GM19467 (cell line): ENCODE measurements around the gene FAM3B.

ENCODE experiments used
- ATAC-seq: cut with Tn5 transposase; IDR thresholded peaks from one replicate; pipeline ENCODE4 v1.9.1; 2021; ENCODE audit warnings: mild to moderate bottlenecking, moderate library complexity; ENCODE audit not compliant: unreplicated experiment

The FAM3B gene

DNA sequence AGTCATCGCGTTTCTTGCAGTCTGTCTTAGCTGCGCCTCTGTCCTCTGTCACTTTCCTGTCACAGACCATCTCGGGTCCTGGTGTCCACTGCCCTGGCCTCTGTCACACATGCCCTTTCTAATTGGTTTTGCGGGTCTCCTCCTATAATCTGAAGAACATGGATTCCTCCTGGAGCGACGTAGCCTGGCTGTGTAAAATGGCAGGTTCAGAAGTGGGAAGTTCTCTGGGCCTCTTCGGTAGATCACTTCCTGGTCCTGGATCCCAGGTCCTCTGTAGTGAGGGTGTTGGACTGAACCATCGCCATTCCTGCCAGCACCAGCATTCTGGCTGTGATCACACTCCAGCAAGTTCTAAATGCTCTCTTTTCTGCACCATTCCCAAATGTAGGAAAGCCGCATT, 857 bp downstream of the FAM3B start:
- no peak for ATAC-seq

DNA sequence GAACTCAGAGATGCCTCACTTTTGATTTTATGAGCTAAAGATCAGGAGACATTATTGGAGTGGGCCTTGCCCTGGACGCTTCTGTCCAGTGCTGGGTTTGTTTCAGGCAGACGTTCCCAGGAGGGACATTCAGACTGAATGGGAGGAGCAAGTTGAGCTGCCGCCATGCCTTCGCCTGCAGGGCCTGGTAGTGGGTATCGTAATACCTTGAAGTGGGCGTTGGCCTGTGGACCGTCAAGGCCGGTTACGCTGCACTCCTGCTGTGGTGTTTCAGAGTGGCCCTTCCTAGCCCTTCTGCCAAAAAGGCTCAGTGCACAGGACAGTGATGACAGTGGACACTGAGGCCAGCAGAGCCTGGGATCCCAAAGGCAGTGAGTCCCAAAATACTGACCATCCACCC, 1.6 kb downstream of the FAM3B start:
- ATAC-seq = no peak

DNA sequence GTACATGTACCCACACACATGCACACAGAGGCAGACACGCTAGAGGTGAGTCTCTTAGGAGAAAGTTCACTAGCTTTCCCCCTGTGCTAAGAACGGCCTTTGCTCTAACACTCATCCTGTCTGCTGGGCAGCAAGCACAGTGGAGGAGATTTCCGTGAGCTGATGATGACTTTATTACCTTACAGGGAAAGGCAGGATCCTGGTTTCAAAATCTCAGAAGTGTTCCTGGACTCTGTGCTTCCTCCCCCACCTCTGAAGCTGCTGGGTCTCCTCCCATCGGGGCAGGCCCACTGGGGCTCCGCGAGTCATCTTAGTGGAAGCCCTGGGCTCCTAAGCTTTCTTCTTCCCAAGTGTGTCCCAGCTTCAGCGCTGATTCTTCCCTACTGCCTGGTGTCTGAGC, 2.7 kb downstream of the FAM3B start:
- ATAC-seq = no peak

DNA sequence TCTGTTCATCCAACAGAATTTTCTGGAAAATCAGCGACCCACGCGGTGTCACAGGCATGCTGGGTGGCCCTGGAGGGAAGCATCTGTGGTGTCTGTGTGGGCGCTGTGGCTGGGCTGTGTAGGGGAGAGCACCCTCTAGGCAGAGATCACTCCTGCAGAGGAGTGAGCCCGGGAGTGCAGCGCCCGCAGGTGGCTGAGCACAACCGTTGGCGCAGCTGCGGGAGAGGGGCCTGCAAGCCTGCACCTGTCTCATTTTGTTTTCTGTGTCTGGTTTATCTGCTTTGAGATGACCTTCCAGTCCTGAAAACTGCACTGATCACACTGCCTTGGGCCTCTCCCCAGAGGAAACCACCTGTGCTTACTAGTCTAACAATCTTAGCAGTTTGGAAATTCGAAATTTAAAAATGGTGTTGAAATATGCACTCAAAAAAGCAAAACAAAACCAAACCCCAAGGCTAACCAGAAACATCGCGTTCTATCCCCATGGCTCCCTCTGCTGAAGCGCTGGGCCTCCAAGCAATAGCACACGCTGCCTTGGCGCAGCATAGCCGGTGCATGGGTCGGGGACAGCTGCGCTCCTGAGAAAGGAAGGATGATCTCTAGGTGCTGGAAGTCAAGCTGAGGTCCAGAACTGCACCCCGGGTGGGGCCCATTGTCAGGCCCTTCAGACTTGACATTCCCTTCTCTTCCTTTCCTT, 4.8 kb downstream of the FAM3B start:
- no peak for ATAC-seq

DNA sequence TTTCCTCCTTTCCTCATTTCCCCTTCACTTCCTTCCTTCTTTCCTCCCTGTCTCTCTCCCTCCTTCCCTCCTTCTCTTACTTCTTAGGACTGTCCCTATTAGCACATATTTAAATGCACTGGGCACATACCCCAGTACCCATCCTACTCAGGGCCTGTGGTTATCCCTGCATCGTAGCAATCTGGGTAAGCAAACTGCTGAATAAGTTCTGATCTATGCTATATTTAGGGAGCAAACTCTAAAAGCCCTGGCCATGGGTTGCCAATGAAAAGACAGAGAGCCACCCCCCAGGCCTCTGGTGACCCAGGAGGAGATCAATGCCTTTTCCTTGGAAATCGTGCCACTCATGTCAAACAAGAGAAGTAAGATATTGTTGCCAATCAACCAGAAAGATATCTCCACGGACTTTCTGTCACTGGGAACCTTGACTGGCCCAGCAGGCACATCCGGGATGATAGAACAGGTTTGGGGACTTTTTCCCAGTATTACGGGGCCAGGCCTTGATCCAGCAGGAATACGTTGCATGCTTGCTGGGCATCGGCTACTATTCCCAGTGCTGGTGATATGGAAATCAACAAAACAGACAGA, 5.4 kb downstream of the FAM3B start:
- ATAC-seq = no peak

DNA sequence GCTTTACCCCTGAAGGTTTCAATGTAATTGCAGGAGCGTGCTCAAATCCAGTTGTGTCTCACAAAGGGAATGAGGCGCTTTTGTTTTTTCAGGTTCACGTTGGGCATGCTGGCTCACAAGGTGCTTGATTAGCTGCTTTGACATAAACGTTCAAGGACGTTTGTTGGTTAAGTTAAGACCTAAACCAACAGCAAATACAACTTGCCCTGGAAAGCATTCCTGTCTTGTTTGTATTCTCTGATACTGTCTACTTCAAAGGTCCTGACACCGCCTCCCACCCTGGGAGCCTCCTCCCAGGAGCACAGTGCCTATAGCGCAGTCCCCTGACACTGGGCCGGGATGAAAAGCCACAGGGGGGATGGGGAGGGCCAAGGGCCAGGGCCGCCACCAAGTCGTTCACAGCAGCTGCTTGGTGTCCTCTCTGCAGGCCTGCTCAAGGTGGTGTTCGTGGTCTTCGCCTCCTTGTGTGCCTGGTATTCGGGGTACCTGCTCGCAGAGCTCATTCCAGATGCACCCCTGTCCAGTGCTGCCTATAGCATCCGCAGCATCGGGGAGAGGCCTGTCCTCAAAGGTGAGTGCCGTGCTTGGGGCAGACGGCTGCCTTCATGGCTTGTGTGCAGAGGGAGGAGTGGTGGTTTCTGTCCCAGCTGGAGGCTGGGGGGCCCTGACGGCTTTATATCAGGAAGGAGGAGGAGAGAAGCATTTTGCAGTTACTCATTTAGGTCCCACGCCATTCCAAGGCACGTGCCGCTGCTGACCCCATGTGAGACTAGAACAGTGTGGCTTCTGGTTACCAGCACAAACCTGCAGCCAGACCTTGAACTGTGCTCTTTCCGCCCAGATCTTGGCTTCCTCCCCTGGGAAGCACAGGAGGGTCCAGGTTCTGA, 6.1 kb downstream of the FAM3B start:
- no peak for ATAC-seq

DNA sequence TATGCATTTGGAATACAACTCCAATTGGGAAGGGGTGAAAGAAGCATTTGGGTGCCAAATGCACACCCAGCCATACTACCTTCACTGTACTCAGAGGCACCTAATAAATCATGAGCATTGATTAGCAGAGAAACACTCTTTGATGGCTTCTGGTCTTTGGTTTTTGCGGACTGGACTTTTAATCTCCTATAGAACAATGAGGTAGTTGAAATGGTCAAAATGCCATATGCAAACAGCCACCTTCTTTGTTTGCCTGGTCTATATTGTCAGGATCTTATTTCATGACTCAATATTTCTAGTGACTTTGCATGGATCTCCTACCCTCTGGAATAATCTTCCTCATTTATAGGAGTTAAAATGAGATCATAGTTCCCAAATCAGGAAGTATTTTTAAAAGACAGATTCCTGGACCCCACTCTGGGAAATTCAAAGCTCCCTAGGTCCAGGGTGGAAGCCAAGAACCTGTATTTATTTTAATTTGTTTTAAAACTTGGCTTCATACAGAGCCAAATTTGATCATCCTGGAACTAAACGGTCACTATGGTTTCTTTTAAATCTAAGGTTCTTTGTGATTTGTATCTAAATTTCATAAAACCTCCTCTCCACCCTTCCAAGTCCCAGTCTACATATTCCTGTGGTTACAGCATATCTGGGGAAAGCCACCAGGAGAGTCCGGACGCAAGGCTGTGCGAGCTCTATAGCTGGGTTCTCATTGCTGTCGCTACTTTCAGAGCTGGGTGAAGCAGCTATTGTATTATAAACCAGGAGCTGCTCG, 8.7 kb downstream of the FAM3B start:
- no peak for ATAC-seq

DNA sequence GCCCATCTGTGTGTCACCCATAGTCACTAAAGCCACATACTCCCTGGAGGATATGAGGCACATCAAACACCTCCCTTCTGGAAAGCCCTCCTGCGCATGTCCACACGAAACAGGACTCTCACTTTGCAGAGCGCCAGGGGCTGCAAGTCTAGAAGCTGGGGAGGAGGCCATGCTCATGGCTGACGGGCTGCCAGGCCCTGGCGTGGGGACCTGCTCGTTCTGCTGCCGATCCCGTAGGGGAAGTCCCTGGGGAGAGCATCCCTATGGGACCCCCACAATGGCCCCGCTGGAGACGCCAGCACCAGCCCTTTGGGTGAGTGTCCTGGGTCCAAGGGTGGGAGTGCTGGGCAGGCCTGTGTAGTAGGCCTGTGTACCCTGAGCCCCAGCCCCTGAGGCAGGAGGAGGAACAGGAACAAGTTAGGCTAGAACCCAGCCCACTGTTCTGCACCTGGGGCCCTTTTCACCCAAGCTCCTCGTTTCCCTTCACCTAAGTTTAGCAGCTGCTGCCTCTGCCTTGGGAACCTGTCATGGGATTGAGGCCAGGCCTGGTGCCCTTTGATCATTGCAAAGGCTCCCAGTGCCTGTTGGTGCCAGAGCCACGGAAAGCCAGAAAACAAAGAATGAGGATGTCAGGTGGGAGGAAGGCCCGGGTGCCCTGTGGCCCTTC, 9.9 kb downstream of the FAM3B start:
- no peak for ATAC-seq

DNA sequence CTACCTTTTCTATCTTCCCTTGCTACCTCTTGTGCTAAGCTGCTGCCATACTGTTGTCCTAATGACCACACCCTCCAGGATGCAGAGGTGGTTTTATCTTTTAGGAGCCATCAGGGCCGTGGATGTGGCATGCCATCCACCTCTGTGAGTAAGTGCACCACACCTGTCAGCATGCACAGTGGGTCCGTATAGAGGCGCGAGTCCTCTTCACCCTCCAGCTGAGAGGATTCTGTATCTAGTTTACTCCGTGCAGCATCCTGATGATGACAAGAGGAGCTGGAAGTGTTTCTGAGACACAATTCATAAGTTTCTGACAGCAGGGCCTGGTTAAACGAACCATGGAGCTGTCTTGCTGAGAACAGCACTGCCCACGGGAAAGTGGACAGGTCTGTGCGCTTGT, 11.2 kb downstream of the FAM3B start:
- no peak for ATAC-seq

DNA sequence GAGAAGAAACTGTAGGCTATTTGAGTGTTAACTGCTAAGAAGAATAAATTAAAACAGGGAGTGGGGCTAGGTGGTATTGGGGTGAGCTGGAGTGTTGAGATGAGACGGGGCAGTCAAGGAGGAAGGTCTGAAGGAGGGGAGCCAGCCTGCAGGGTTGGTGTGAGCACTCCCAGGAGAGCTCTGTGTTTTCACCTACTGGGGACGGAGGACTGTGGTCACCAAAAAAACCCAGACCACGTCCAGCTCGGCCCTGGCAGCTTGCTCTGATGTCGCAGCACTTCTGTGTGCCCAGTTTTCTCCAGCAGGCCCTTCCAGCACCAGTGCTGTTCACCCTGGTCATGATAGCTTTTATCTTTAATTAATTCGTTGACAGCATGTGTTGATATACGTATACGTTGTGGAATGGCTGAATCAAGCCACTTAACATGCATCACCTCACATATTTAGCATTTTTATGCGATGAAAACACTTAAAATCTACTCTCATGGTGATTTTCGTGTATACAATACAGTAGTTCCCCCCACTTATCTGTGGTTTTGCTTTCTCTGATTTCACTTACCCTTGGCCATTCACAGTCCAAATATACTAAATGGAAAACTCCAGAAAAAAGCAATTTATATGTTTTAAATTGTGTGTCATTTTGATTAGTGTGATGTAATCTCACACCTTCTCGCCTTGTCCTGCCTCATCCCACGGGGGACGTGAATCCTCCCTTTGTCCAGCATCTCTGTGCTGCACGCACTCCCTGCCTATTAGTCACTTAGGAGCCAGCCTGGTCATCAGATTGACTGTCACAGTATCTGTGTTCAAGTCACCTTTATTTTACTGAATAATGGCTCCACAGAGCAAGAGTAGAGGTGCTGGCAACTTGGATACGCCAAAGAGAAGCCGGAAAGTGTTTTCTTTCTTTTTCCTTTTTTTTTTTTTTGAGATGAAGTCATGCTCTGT, 12.3 kb downstream of the FAM3B start:
- ATAC-seq = no peak

DNA sequence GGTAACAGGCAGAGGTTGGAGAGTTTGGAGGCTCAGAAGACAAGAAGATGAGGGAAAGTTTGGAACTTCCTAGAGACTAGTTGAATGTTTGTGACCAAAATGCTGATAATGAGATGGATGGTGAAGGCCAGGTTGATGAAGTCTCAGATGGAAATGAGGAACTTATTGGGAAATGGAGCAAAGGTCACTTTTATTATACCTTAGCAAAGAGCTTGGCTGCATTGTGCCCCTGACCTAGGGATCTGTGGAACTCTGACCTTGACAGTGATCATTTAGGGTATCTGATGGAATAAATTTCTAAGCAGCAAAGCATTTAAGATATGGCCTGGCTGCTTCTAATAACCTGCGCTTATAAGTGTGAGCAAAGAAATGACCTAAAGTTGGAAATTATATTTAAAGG, 17.2 kb downstream of the FAM3B start:
- ATAC-seq = no peak

DNA sequence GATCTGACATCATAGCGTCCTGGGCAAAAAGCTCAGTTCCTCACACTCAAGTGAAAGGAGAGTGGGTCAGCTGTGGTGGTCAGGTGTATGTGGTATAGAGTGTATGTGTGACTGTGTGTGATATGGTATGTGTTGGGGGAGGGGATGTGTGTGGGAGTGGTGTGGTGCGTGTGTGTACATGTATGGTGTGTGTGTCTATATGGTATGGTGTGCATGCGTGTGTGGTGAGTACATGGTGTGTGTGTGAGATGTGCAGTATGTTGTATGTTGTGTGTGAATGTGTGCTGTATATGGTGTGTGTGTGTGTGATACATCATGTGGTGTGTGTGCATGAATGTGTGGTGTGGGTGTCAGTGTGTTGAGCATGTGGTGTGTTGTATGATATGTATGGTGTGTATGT, 20.9 kb downstream of the FAM3B start:
- no peak for ATAC-seq

DNA sequence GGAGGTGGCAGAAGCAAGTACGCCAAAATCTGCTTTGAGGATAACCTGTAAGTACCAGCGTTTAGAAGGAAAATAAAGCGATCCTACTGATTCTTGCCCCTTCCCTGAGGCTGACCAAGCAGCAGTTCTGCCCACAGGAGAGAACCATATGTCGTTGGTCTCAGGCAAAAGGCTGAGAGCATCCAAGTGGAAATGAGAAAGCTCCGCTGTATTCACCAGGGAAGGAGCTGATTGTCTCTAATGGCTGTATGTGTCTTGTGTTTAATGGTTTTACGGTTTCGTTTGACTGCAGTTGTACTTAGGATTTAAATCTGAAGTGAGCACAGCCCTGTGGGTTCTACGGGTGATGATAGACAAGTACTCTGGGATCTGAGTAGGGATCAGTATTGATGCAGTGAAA, 21.9 kb downstream of the FAM3B start:
- ATAC-seq = no peak

DNA sequence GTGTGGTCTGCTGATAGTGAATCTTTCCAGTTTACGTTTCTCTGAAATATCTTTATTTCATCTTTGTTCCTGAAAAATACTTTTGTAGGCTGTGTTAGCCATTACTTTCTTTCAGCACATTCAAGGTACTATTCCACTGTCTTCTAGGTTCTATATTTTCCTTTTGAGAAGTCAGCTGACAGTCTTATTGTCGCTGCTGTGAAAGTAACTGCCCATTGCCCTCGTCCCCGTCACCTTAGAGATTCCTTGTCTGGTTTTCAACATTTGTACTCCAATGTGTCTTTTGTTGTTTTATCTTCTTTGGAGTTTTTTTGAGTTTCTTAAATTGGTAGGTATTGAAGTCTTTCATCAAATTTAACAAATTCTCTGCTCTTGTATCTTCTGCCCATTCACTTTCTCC, 25.4 kb downstream of the FAM3B start:
- ATAC-seq = no peak

DNA sequence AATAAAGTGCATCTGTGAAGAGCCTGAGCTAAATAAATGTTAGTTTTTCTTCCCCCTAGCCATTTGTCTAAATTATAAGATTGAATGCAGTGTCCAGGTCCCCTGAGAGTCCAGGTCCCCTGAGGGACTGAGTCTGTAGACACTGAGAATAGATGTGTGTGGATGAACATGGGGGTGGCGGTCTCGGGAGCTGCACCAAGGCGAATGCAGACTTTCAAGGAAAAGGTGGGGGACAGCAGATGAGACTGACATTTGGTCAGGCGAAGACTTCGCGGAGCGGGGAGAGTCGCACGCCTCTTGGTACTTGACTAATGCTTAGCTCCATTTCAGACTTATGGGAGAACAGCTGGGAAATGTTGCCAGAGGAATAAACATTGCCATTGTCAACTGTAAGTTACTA, 27.5 kb downstream of the FAM3B start:
- ATAC-seq = no peak

DNA sequence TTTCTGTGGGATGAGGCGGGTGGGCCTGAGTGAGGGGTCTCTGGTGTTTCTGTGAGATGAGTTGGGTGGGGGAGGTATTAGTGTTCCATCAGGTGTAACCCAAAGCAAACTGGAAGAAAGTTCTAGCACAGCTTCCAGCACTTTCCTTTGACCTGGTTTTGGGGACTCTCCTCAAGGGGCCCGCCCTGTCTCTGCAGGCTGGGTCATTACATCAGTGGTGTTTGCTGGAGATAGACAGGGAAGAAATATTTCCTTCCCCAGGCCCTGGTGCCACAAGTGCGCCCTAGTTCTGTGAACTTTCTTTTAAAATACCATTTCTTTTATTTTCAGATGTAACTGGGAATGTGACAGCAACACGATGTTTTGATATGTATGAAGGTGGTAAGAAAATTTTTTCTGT, 28.8 kb downstream of the FAM3B start:
- no peak for ATAC-seq

DNA sequence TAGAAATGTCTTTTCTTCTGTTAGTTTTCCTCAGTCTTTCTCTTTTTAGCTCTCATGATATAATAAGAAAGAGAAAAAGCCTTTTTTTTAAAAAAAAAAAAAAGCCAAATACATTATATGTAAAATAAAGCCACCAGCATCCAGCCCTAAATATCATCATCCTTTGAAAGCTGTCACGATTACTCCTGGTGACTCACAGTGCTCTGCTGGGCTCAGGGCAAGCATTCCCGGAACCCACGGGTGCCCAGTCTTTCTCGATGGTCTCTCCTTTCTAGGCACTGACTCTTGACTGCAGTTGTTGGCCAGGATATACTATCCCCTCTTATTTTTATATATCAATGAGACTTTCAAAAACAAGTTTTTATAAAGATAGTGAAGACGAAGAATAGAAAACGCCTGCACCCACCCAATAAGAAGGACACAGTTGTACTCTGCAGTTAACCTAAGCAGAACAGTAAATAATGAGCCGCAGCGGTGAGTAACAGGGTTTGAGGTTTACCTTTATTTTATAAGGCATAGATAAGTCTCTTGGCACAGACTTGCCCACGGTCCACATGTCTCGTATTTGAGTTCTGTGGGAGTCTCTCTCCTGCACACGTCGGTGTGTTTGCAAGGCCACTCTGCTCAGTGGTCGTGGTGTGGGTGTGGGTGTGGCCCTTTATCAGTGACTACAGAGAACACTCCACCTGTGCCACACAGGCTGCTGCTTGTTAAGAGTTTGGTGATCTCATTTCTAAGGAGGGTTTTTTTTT, 29.5 kb downstream of the FAM3B start:
- ATAC-seq = no peak

DNA sequence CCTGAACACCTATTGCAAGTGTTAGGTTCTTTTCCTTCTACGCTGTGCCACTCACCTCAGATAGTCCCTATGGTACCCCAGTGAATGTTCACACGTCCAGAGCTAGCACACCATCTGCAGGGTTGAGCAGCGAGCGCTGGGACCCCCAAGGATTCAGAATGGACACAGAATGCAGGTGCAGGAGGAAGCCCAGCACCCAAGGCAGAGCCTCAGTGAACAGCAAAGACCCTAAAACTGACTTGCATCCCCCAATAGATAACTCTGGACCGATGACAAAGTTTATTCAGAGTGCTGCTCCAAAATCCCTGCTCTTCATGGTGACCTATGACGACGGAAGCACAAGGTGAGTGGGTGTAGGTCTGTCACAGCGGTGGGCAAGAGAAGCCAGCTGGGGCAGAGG, 30.2 kb downstream of the FAM3B start:
- no peak for ATAC-seq

DNA sequence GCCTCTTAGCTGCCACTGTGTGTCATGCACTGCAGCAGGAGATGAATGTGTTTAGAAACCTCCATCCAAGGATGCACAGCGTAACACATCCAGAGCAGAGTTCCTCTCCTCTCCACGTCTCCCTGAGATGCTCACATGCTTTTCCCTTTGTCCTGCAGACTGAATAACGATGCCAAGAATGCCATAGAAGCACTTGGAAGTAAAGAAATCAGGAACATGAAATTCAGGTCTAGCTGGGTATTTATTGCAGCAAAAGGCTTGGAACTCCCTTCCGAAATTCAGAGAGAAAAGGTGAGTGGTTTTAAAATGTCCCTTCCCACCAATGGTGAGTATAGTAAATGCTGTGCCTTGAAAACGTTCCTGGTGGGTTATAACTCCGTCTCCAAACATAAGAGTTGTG, 31.8 kb downstream of the FAM3B start:
- no peak for ATAC-seq
